Measurements from ENCODE around the gene TANC1. TPM values are rescaled to one million over a fixed set of nuclear protein-coding genes. Genes with fewer than 3 reads are reported as not detected.

The TANC1 gene
- total and polyA plus RNA-seq, 11 donors: 26.6 to 91.1 (median 68.8) TPM

- H3K36me3 ChIP-seq: no peaks in the 10 kb centered on the region
- 27 to 46% (median 41%) methylated on average over 7 of the region's 7 CpGs for WGBS, 4 donors
- H3K4me1 ChIP-seq: peaks cover 17 to 97% (median 69%) of the 10 kb centered on the region in 12 donors
- no peak for DNase-seq
- no peak overlapping the region for H3K4me3 ChIP-seq
- no peaks in the 10 kb centered on the region for H3K27me3 ChIP-seq
- TF ChIP-seq CTCF (IDR thresholded peaks at IDR 0.05): no peak
- no peak for TF ChIP-seq POLR2A (IDR thresholded peaks at IDR 0.05)
- H3K27ac ChIP-seq: peak overlapping the region; percentile 35 to 85 (median 70)
- intact Hi-C loops (cut with DNase I): no loop called here
- ATAC-seq: peak; percentile 7 to 55 (median 43)
- H3K9me3 ChIP-seq: no peaks in the 10 kb centered on the region
Measured at GRCh38 chr2:159084384-159085370, 116.2 kb downstream of the TANC1 start.

GRCh38 chr2:159086342-159086741 lies 117.9 kb downstream of the TANC1 start:
- peaks cover 29 to 98% (median 85%) of the 10 kb centered on the region in 12 donors for H3K4me1 ChIP-seq
- no peaks in the 10 kb centered on the region for H3K27me3 ChIP-seq
- no peaks in the 10 kb centered on the region for H3K9me3 ChIP-seq
- intact Hi-C loops (cut with DNase I): no loop called here
- WGBS, 4 donors: 3 to 15% (median 9%) methylated on average over 1 of the region's 1 CpG
- H3K4me3 ChIP-seq: no peak overlapping the region
- no peak for ATAC-seq
- peak overlapping the region in 11 of 12 donors; percentile 30 to 85 (median 70) for H3K27ac ChIP-seq
- TF ChIP-seq CTCF (IDR thresholded peaks at IDR 0.05): no peak
- no peak for TF ChIP-seq POLR2A (IDR thresholded peaks at IDR 0.05)
- H3K36me3 ChIP-seq: no peaks in the 10 kb centered on the region
- peak in 1 of 5 donors; percentile 45 for DNase-seq

- ATAC-seq (no peak), DNase-seq (no peak)
- no peaks in the 10 kb centered on the region for H3K36me3 ChIP-seq
- H3K9me3 ChIP-seq: no peaks in the 10 kb centered on the region
- H3K4me3 ChIP-seq: no peak overlapping the region
- peaks cover 30 to 100% (median 90%) of the 10 kb centered on the region in 12 donors for H3K4me1 ChIP-seq
- intact Hi-C loops (cut with DNase I): no loop called here
- WGBS, 4 donors: 24 to 32% (median 28%) methylated on average over 4 of the region's 4 CpGs
- no peaks in the 10 kb centered on the region for H3K27me3 ChIP-seq
- H3K27ac ChIP-seq: peak overlapping the region in 11 of 12 donors; percentile 30 to 85 (median 71)
- TF ChIP-seq POLR2A (IDR thresholded peaks at IDR 0.05) (no peak), CTCF (IDR thresholded peaks at IDR 0.05) (no peak)
Measured at GRCh38 chr2:159086826-159087225, 118.4 kb downstream of the TANC1 start.

- Histone ChIP-seq H3K27ac (peak overlapping the region in 11 of 12 donors; percentile 44 to 82 (median 70)), H3K36me3 (no peaks in the 10 kb centered on the region), H3K9me3 (no peaks in the 10 kb centered on the region), H3K4me3 (no peak overlapping the region), H3K4me1 (peaks cover 35 to 100% (median 97%) of the 10 kb centered on the region in 12 donors), H3K27me3 (no peaks in the 10 kb centered on the region)
- 33 to 50% (median 44%) methylated on average over 1 of the region's 1 CpG for WGBS, 4 donors
- TF ChIP-seq CTCF (IDR thresholded peaks at IDR 0.05) (no peak), POLR2A (IDR thresholded peaks at IDR 0.05) (no peak)
- ATAC-seq (no peak), DNase-seq (no peak)
- intact Hi-C loops (cut with DNase I): no loop called here
Measured at GRCh38 chr2:159088906-159089305, 120.5 kb downstream of the TANC1 start.
